Stimulated activated CD8-positive, alpha-beta memory T cell treated with anti-CD3 and anti-CD28 coated beads, Interleukin-15, amount 100 ng/mL, for 4 hours (primary cell): ENCODE measurements around the gene FEZF2.

Experiments
- DNase-seq, 2 donors: peaks; one replicate each; pipeline ENCODE4 v3.0.0-alpha.2; 2020; ENCODE audit warnings: low read depth in 2 of 2

The FEZF2 gene

DNA sequence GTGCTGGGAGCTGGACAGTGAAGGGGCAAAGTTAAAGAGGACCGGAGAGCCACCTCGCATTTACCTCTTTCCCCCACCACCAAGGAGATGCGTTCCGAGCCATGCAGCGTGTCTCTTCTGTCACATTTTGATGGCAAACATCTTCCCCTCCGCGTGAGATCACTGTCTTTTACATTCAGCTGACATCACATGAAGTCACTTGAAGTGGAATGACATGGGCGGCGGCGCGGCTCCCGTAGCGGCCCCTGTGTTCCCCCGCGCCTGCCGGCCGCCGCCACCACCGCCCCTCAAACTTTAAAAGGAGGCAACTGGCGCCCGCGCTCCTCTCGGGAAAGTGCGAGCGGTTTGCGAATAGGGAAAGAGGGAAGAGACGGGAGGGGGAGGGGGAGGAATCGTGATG is at the start of gene FEZF2:
FEZF2 (minus strand) TSS at position 336 of the 400 bp plus-strand sequence. CDS start 682 bp downstream, outside the sequence.
- no peak for DNase-seq

DNA sequence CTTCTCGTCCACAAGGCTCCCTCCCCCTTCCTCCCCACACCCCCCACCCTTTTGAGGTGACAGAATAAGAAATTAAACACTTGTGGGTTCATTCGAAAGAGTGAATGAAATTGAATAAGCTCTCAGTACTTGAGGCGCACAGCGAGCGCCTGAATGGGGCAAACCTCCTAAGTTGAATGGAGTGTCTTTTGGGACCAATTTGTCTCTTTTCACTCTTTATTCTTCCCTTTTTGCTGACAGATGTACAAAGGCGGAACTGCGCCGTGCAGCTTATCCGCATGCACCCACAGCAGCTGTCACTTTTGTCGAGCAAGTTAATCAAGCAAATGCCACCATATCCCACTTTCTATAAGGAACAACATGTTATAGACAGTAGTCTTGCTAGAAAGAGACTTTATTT is 47.9 kb upstream of the FEZF2 start:
- DNase-seq, result no peak

DNA sequence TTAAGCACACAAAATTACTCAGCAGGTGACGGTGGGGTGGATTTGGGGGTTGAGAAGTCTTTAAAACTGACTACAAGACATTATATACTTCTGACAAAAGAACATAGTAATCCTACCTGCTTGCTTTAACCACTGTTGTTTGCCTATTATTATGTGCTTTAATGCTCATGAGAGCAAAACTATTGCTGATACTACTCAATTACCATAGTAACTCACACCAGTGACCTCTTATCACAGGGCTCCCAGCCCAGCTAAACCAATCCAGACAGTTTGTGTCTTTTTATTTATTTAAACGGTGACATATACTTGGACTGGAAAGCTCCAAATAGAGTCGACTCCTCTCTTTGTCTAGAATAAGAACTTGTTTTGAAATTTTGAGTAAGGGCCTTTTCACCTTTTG is 42.8 kb upstream of the FEZF2 start:
- DNase-seq, result no peak

DNA sequence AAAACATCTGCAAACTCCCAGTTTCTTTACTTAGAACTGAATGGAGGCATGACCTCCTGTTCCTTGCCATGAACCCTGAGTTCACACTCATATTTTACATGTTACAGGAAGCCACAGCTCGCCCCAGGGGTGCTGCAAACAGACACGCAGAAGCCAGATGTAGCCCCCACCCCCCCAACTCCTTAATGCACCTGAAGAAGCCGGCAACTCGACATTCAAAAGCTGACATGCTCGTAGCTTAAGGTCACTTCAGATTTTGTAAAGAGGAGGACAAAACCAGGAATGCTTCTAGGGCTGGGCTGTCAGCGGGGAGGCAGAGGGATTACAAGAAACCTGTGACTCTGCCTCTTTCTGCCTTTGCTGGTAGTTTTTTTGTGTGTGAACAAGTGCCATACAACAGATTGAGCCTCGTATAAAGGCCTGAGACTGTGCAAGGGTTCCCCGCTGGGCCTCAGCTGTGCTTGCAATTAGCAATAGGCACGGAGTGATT is 42.0 kb upstream of the FEZF2 start:
- no peak for DNase-seq

DNA sequence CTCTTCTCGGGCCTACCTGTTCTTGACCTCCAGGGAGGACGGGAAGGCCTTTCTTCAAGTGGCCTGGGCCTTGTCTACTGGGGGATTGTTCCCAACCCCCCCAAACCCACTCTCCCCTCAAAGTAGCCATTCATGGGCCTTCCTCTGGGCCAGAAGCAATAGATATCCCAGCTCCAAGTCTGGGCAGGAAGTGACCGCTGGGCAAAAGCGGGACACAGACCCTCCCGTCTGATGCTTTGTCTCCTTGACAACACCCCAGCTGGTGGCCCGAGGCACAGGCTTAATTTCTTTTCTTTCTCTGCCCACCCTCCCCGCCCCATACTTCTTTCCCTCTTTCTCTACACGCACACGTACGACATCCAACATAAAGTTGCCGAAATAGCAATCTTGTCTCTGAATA is 41.4 kb upstream of the FEZF2 start:
- no peak for DNase-seq

DNA sequence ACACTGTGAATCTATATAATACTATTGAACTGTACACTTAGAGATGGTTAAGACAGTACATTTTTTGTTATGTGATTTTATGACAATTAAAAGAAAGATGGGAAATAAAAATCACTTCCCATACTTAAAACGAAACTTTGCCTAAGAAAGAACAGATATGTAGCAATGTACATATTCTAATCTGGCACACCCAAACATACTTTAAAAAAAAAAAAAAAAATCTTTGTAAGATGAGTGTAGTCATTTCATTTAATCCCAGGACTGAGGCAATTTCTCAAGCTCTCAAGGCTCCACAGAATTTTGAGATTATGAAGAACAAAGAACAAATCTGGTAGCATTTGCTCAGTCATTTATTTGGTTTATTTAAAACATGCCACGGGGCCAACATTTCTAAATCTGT is 40.3 kb upstream of the FEZF2 start:
- DNase-seq, result no peak

DNA sequence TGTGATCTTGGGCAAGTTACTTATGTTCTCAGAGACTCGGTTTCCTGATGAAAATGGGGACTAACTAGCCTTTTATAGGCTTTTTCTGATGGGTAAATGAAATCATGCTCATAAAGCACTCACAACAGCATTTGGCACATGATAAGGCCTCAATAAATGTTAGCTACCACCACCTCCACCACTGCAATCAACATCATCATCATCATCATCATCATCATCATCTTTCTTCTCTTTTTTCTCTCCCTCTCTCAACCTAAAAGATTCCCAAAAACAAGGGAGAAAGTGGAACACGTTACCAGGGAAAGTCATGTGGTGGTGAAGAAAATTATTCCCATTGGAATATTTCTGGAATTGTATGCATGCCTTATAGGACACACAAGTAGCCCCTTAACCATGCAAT is 33.6 kb upstream of the FEZF2 start:
- DNase-seq, result no peak

DNA sequence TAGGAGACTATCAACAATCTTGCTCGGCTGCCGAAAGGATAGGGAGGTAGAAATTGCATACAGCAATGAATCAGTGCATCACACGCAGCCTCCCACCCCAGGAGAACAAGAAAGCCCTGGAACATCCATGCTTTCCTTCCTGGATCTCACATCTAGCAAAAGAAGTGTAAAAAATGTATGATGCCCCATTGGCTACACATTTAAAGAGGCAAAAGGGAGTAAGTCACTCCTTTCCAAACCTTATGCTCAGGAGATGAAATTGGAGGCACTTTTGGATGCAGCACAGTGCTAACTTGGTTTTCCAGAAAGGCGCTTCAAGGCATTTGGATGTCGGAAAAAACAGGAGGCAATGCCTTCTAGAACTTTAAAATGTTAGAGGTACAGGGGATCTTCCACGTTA is 32.2 kb upstream of the FEZF2 start:
- no peak for DNase-seq

DNA sequence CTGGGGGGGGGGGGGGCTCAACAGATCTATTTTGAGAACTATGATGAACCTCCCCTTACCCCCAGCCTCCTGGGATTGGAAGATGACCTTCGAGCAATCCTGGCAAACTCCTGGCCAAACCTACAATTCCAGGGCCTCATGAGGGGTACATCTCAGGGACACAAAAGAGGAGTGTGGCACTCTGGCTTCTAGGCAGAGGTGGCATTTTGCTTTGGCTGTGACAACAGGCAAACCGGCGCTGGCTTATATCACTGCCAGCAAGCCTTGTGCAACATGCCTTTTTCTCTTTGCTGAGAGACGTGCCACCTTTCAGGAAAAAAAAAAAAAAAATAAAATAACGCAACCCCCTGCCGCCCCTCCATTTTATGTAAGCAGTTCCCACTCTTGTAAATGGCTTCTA is 31.8 kb upstream of the FEZF2 start:
- no peak for DNase-seq

DNA sequence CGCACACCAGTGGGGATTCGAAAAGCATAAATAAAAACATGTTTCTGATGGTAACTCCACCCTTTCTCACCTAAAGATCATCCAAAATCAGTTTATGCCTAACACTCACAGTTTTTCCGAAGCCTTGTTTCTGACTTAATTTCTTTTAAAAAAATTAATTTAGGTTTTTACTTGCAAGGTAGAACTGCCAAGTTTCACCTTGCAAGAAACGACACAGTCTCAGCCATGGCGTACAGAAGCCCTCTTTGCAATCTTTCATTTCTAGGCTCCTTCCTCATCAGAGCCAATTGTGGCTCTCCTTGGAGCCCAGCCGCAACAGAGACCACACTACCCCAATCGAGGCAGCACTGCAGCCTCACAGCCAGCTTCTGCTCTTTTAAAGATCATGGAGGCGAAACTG is 31.0 kb upstream of the FEZF2 start:
- no peak for DNase-seq

DNA sequence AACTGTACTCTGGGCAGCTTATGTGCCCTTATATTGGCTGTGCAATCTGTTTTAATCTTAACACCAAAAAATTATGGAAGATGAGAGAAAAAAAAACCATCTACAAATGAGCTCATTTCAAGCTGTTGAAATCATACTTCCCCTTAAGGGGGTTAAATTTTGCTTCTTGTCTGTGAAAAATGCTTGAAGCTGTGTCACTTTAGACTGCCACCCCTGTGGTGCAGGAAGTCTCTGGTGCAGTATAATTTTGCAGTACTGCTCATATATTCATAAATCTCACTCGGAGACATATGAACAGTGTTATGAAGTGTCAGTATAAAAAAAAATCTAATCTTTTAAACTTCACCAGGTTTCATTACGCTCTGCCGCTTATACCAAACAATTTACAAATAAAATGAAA is 30.4 kb upstream of the FEZF2 start:
- no peak for DNase-seq

DNA sequence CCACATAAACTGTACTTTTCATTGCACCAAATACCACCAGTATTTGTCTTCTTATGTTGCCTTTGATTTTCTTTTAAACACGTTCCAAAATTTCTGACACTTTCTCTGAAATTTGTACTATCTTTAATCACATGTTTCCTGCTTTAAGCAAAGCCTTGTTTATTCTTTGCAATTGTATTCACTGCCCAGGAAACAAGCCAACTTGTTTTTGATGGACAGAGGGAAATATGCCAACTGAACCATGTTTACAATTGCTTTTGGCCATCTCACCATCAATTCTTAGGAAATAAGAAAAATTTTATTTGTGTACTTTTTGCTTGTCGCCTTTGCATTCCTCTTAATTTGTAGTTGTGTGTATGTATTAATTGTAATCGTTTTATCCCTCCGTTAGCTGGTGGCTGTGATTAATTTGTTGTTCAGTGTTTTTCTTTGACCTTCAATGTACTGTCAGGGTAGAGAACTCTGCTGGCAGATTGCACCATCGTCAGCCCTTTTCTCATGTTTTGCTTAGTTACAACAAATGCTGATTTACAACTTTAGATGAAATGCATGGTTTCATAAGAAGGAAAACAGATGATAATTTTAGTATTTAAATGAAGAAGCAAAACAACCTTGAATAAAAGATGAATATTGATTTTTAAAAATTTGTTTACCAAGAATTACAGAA is 19.4 kb upstream of the FEZF2 start:
- no peak for DNase-seq

DNA sequence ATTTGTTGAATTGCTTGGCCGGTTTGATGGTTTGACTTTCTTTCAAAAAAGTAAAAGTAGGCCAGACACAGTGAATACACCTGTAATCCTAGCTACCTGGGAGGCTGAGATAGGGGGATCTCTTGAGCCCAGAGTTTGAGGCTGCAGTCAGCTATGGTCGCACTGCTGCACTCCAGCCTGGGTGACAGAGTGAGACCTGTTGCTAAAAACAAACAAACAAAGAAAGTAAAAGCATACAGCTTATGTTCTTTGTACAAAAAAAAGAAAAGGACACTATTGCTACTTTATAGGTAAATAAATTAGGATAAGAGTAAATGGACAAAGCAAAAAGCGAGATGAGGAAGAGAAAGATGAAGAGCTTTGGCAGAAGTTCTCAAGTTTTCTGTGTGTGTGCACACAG is 13.9 kb upstream of the FEZF2 start:
- no peak for DNase-seq

DNA sequence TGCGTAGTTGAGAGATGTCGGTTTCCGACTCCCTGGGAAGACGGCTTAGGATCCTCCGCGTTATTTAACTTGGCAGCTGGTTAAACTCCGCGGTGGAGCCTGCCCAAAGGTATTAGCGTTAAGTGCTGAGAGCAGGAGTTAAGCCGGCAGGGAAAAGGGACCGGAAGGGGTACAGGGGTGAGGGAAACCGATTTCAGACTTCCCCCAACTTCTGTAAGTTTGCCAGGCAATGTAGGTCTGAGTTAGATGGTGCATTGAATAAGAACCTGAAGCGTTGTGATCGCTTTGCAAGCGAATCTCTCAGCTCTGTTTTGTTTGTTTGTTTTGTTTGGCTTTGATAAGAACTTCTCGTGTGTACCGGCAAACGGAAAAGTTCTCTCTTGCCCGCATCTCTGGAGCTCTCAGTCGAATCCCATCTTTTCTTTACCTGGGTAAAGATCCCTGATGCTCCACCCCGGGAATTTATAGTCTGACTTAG is 6.0 kb upstream of the FEZF2 start:
- no peak for DNase-seq

DNA sequence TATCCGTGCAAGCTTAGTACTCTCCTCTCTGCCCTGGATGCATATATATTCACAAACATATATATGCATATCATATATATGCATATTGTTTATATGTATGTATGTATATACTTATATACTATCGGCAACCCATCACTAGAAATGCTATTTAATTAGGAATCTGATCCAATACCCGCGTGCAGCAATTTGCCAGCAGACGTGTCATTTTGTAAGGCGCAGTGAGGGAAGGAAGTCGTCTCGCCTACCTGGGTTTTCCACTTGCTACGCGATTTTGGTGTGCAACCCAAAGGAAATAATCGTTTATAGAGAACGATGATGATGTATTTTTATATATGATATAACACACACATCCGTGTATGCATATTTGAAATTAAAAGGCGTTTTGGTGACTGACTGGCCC is 5.6 kb upstream of the FEZF2 start:
- no peak for DNase-seq

DNA sequence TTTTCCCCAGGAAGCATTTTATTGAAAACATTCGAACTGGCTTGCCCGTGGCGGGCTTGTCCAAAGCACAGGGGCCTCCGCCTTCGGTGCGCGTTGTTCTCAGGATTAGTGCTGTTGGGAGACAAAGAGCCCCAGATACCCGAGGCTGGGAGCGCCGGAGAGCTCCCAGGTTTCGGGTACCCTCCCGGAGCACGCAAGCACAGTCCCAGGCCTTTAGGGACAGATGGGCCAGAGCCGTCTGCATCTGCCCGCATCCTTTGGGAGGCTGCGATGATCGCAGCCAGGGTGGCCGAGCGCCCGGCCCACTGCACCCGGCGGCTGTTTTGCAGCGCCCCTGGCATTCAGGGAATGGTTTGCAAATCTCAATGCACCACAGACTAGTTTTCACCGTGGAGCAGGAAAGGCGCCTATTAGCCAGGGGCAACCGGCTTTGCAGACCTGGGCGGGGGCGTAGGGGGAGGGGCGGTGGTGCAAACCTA is 5.0 kb upstream of the FEZF2 start:
- no peak for DNase-seq

DNA sequence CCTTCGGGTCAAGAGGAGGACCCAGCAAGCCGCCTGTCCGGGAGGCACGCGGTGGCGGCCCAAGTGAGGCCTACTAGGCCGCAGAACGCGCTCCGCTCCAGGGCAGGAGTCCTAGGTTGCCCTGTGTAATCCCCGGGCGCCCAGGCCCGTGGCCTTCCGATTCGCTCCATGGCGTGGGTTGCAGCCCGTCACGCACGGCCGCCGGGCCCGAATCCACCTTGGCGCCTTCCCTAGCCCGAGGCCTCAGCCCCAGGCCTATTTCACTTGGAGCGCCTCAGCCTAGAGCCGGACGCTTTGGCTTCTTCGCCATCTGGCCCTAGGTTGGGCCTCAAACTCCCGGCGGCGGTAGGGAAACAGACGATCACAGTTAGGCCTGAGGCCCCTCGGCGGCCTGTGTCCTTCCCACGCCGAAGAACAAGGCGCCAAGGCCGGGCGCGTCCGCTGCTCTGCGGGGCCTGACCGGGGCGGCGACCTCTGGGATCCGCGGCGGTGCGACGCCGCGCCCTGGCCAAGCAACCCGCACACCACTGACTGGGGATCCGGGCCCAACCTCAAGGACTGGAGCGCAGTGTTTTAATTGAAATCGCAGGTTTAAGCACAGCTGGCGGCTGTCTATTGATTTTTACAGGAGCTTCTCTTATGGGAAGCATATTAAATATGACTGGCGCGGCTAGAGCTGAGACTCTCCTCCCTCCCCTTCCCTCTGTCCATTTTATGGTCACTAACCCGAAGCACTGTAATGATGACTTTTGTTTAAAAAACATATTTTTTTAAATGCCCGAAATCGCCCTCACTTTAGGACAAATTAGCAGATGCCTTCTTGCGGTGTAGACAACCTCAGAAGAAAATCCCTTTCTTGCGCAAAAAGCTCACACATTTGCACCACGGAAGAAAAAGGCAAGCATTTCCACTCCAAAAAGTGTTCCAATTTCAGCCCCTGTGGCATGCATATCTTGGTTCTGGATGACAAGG is 3.8 kb upstream of the FEZF2 start:
- no peak for DNase-seq

DNA sequence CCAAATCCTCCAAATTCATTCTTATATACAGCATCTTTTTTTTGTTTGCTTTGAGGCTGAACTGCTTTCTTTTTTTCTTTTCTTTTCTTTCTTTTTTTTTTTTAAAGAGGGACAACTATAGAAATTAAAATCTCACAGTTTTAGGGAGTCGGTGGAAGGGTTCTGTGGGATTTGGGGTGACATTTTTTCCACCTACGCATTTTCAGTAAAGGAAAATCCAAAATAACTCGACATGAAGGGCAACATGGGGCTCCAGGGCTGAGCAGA is 3.0 kb upstream of the FEZF2 start:
- DNase-seq, result no peak

DNA sequence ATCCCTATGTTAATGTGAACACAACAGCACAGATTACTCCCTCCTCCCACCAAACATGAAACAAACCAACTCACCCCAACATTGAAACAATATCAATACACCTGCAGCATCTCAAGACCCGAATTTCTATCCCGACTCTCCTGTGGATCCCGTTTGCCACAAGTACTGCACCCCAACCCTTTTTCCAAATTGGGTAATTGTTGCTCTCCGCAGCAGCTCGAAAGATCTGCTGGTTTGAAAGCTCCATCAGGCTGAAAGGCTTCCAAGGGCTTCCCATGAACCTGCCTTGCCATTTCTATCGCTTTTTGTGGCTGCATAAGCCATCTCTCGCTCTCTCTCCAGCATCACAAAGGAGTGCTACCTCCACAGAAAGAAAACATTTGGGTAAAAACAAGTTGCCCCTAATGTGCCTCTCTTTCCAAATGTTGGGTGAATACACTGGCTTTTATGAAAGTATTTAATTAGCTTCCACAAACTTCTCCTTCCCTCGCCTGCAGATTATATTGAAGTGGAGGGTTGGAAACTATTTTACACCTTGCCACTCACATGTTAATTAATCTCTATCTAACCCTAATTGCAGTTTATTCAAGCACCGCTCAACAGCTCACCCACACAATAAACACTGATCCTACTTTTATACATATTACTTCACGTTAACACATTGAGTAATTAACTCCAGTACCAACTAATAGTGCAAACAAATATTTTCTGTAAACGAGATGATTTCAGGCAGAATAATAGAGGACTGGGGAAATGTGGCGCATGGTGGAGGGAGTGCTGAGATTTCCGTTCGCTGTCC is 2.5 kb upstream of the FEZF2 start:
- DNase-seq, result no peak

DNA sequence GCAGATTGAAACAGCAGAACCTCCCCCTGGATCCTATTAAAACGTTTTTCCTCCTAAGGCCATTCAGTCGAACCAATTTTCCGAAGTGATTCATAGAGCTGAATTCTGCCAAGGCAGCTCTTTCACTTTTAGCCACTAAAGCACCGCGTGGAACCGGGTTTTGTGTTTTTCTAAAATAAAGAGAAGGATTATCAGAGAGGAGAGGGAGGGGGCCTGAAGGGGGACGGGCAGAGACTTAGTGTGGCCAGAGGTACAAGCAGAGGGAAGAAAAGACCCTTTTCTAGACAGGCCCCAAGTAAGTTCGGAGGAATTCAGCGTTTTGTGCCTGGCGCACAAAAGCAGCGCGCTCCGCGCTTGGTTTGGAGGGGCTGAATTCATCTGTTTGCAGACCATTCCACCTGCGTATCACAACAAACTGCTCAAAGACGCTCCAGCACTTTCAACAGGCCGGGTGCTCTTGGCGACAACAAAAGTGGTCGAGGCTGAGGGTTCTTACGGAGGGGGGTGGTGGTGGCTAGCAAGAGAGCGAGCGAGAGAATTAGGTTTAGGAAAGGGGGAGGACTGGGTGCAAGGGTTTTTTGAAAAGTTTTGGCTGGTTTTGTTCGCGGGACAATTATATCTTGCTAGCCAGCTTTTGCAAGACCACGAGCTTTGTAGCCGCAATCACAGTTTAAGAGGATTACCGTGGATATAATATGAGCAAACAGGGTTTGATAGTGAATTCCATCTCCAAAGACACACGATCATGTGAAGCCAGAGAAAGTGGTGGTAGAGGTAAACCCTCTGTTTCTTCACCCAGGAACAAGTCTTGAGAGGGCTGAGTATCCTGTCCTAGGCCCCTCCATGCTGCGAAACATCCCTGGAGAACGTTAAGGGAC is 1.2 kb upstream of the FEZF2 start:
- no peak for DNase-seq

DNA sequence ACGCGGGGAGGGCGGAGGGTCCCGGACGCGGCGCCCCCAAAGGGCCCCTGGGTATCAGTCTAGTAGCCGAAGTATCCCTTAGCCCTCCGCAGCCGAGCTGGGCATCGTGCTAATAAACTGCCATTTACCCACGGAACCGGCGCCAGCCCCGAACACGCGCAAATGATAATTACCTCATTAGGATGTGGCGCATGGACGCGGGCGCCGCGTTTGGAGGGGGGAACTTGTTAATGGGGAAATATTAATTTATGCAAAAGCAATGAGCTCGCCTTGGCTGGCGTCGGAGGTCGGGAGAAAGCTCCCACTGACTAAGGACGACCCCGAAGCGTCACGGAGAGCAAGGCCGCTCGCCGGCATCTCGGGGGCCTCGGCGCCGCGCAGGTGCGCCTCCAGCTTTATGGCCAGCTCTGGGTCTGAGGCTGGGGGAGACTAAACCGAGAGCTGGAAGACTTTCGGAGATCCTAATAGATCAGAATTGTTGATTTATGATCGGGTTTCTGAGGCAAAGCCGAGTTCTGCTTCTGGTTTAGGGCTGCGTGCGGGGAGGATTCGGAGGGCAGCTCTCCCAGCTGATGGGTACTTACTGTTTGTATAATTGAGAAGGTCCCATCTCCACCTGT is 474 bp upstream of the FEZF2 start:
- no peak for DNase-seq
